ENCODE measurements around the gene KLC1.

DNA sequence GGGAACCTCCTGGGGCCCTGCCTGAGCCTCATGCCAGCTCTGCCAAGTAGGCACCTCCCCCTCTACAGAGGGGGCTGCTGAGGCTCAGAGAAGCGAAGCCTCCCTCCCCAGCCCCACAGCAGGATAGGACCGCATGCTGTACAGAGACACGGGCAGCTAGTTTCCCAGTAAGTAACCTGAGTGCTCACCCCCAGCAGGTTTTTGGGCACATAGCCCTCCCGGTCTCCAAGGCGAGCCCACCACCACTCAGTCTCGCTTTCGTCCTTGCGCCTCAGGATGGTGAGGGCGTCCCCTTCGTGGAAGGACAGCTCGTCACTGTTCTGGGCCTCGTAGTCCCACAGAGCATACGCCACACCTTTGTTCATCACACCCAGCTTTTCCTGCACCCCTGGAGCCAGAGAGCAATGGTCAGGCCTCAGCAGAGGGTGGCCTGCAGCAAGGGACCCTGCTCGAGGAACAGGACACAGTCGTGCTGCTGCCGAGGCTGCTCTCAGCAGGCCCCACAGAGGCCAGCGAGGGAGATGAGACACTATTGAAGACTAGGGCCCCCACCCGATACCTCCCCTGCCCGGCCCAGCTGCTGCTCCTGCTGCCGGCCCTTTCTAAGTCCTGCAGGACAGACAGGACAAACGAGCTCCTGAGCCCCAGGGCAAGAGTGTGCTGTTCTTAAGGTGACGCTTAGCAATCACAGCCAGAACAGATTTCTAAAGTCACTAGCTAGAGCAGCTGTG is 107.0 kb downstream of the KLC1 start:
- TF ChIP-seq, protein P1, sequence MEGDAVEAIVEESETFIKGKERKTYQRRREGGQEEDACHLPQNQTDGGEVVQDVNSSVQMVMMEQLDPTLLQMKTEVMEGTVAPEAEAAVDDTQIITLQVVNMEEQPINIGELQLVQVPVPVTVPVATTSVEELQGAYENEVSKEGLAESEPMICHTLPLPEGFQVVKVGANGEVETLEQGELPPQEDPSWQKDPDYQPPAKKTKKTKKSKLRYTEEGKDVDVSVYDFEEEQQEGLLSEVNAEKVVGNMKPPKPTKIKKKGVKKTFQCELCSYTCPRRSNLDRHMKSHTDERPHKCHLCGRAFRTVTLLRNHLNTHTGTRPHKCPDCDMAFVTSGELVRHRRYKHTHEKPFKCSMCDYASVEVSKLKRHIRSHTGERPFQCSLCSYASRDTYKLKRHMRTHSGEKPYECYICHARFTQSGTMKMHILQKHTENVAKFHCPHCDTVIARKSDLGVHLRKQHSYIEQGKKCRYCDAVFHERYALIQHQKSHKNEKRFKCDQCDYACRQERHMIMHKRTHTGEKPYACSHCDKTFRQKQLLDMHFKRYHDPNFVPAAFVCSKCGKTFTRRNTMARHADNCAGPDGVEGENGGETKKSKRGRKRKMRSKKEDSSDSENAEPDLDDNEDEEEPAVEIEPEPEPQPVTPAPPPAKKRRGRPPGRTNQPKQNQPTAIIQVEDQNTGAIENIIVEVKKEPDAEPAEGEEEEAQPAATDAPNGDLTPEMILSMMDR (IDR thresholded peaks at IDR 0.05), result no peak
- no peak for TF ChIP-seq EZH2 (IDR thresholded peaks at IDR 0.05; ENCODE audit: borderline replicate concordance, insufficient read depth, low read depth, low read length, poor library complexity, severe bottlenecking)

All from B cell (primary cell).